ENCODE results near the gene CCDC78.
A peak's percentile ranks its signal among the peaks of the same experiment; 100 is the strongest.

CCDC78 gene

DNA sequence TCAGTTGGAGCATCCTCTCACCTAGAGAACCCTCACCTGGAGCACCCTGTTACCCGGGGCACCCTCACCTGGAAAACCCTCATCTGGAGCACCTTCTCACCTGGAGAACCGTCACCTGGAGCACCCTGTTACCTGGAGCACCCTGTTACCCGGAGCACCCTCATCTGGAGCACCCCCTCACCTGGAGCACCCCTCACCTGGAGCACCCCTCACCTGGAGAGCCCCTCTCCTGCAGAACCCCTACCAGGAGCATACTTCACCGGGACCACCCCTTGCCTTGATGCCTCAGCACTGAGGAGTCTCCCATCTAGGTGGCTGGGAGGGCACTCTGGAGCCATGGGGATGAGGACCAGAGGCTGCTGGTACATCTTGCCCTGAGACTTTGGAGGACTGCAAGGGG is 17.3 kb downstream of the CCDC78 start:
- no peak overlapping the region for H3K4me3 ChIP-seq (replicated peaks in 1 of 2; ENCODE audit: low read depth in 2 of 2, low read length in 2 of 2)
- no peak for DNase-seq (ENCODE audit: low read depth in 2 of 2)
- no peak for TF ChIP-seq CTCF (IDR thresholded peaks at IDR 0.05; ENCODE audit: low read depth, low read length)

DNA sequence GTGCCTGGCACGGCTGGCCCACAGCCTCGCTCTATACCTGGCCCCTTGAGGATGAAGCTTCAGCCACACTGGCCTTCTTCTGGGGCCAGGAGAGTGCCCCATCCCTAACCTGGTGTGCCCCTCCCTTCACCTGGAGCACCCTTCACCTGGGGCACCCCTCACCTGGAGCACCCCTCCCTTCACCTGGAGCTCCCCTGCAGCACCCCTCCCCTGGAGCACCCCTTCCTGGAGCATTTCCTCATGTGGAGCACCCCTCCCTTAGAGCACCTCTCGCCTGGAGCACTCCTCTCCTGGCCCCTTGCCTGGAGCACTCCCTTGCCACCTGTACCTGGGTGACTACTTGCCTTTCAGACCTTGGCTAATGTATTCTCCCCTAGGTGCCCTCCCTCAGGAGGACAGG is 18.2 kb downstream of the CCDC78 start:
- DNase-seq (ENCODE audit: low read depth in 2 of 2) = no peak
- H3K4me3 ChIP-seq (replicated peaks in 1 of 2; ENCODE audit: low read depth in 2 of 2, low read length in 2 of 2) = no peak overlapping the region
- no peak for TF ChIP-seq CTCF (IDR thresholded peaks at IDR 0.05; ENCODE audit: low read depth, low read length)

DNA sequence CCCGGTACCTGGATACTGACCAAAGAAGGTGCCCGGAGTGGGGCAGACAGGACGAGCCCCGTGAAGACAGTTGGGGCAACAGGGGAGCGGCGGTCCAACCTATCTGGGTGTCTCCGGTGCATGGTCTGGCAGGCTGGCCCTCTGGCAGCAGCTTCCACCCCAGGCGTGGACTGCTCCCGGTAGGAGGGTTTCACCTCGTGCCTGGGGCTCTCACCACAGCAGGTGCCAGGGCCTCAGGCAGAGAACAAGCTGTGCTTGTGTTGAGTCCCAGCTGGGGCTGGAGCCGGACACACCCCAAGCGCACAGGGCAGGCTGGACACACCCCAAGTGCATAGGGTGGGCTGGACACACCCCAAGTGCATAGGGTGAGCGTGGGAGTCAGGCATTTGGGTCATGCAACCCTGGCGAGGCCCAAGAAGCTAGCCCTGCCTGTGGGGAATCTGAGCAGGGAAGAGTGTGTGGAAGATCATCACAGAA is 19.1 kb downstream of the CCDC78 start:
- TF ChIP-seq CTCF (IDR thresholded peaks at IDR 0.05; ENCODE audit: low read depth, low read length) = no peak
- no peak for DNase-seq (ENCODE audit: low read depth in 2 of 2)
- no peak overlapping the region for H3K4me3 ChIP-seq (replicated peaks in 1 of 2; ENCODE audit: low read depth in 2 of 2, low read length in 2 of 2)

- TF ChIP-seq CTCF (IDR thresholded peaks at IDR 0.05; ENCODE audit: low read depth, low read length) = no peak
- no peak for DNase-seq (ENCODE audit: low read depth in 2 of 2)
Observed at GRCh38 chr16:706189-707061, 19.8 kb downstream of the CCDC78 start.

DNA sequence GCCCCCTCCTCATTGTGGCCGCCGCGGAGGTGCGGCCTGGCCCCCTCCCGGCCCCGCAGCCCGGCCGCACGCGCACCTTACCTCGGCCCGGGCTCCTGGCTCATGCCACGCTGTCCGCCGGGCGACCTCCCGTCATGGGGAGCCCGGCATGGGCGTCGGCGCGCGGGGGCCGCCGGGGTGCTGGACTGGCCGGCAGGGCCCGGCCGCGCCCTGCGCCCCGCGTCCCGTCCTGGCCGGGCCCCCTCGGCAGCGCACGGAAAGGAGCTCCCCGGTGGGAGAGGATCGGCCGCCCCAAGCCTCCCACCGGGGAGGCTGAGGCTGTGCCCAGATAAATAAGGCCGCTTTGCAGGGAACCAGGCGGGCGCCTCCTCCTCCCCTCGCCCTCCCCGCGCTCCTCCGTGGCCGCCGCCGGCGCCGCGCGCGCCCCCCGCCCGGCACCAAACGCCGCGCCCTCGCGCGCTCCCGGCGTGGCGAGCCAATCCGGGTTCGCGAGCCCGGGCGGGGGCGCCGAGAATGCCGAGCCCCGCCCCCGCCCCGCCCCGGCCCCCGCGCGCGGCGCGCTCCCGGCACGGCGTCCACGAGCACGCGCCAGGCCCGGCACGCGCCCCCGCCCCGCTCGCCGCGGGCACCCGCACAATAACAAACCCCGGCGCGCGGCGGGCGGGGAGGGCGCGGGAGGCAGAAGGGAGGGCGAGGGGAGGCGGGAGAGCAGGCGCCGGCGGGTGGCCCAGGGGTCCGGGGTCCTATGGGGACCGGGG is 20.6 kb downstream of the CCDC78 start, which contains the start of gene FBXL16:
Gene FBXL16, minus strand, starts transcription at position 371 of the 758 bp plus-strand sequence. CDS start 8,396 bp downstream, outside the sequence.
- peak within 1 kb of the TSS in 1 of 2 donors; percentile 24 for H3K4me3 ChIP-seq (replicated peaks in 1 of 2; ENCODE audit: low read depth in 2 of 2, low read length in 2 of 2)
- no peak for TF ChIP-seq CTCF (IDR thresholded peaks at IDR 0.05; ENCODE audit: low read depth, low read length)
- no peak for DNase-seq (ENCODE audit: low read depth in 2 of 2)

More at GRCh38 chr16:706189-707061, 19.8 kb downstream of the CCDC78 start:
- no peak overlapping the region for H3K4me3 ChIP-seq (replicated peaks in 1 of 2; ENCODE audit: low read depth in 2 of 2, low read length in 2 of 2)

DNA sequence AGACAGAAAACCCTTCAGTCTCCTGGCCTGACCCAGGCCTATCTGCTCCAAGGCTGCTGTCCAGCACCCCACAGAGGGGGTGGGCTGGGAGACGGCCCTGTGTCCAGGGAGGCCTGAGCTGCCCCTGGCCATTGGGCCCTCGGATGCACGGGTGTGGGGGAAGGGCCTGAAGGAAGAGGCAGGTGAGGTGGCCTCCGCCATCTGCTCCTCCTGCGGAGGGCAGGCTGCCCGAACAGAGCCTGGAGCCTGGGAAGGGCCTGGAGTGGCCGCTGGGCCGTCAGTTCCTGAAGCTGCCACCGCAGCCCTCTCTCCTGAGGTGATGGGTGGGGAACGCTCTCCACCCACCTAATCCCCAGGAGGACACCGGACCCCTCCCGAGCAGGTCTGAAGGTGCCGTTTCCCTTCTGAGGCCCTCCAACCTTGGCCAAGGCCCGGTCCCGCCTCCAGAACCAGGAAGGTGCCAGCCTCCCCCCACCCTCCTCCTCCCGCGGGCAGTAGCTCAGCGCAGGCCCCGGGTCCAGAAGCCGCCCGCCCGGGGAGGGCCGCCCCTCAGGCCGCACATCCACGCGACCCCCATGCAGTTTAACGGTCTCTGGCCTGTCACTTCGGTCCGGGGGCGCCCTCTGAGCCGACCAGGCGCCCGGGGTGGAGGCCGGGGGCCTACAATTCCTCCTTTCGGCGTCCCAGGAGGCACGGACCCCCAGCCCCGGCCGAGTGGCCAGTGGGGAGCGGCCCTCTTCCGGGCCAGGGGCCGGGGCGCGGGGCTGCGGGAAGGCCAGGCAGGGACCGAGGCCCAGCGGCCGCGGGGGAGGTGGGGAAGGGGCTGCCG is 21.5 kb downstream of the CCDC78 start:
- H3K4me3 ChIP-seq (replicated peaks in 1 of 2; ENCODE audit: low read depth in 2 of 2, low read length in 2 of 2) = peak overlapping the region in 1 of 2 donors; percentile 24

More for the DNA sequence above, 21.5 kb downstream of the CCDC78 start:
- no peak for DNase-seq (ENCODE audit: low read depth in 2 of 2)
- TF ChIP-seq CTCF (IDR thresholded peaks at IDR 0.05; ENCODE audit: low read depth, low read length) = no peak
